Measurements from ENCODE around the gene RNF114. TPM values are rescaled to one million over a fixed set of nuclear protein-coding genes. Genes with fewer than 3 reads are reported as not detected.
"Not testable (repeated sequence)": the region's sequence is repeated elsewhere in the genome, so short reads cannot be mapped to it uniquely, and the experiment has no call there.

Gene RNF114
- total and polyA plus RNA-seq, 2 donors from 2014 or later: 70.7 to 89.2 TPM

- Histone ChIP-seq H3K9me3 (ENCODE audit: control insufficient read depth in 2 of 3, insufficient read depth in 1 of 3, low read length in 3 of 3) (no peaks in the 10 kb centered on the region), H3K4me3 (ENCODE audit: low read length in 3 of 3) (no peak overlapping the region), H3K4me1 (ENCODE audit: control insufficient read depth in 2 of 3, insufficient read depth in 2 of 3, low read depth in 1 of 3, low read length in 3 of 3) (peaks cover 0 to 2% (median 0%) of the 10 kb centered on the region in 3 donors), H3K27me3 (ENCODE audit: control insufficient read depth, insufficient read depth, low read length) (no peaks in the 10 kb centered on the region), H3K9ac (ENCODE audit: low read length in 3 of 3) (no peak overlapping the region), H3K36me3 (ENCODE audit: control insufficient read depth in 2 of 3, insufficient read depth in 3 of 3, low read length in 3 of 3) (no peaks in the 10 kb centered on the region), H3K27ac (ENCODE audit: low read depth in 2 of 2, low read length in 2 of 2) (no peak overlapping the region)
- FAIRE-seq: no peak
- intact Hi-C loops (cut with DNase I): no loop called here
- TF ChIP-seq, protein P1, sequence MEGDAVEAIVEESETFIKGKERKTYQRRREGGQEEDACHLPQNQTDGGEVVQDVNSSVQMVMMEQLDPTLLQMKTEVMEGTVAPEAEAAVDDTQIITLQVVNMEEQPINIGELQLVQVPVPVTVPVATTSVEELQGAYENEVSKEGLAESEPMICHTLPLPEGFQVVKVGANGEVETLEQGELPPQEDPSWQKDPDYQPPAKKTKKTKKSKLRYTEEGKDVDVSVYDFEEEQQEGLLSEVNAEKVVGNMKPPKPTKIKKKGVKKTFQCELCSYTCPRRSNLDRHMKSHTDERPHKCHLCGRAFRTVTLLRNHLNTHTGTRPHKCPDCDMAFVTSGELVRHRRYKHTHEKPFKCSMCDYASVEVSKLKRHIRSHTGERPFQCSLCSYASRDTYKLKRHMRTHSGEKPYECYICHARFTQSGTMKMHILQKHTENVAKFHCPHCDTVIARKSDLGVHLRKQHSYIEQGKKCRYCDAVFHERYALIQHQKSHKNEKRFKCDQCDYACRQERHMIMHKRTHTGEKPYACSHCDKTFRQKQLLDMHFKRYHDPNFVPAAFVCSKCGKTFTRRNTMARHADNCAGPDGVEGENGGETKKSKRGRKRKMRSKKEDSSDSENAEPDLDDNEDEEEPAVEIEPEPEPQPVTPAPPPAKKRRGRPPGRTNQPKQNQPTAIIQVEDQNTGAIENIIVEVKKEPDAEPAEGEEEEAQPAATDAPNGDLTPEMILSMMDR (IDR thresholded peaks at IDR 0.05; ENCODE audit: borderline replicate concordance, extremely low read depth, insufficient read depth): no peak
- DNase-seq: no peak
Measured at GRCh38 chr20:49993301-49993751, 57.1 kb downstream of the RNF114 start.

GRCh38 chr20:49995586-49995985 is 59.4 kb downstream of the RNF114 start:
- Histone ChIP-seq H3K27me3 (ENCODE audit: control insufficient read depth, insufficient read depth, low read length) (no peaks in the 10 kb centered on the region), H3K9me3 (ENCODE audit: control insufficient read depth in 2 of 3, insufficient read depth in 1 of 3, low read length in 3 of 3) (no peaks in the 10 kb centered on the region), H3K9ac (ENCODE audit: low read length in 3 of 3) (no peak overlapping the region), H3K4me3 (ENCODE audit: low read length in 3 of 3) (no peak overlapping the region), H3K4me1 (ENCODE audit: control insufficient read depth in 2 of 3, insufficient read depth in 2 of 3, low read depth in 1 of 3, low read length in 3 of 3) (no peaks in the 10 kb centered on the region), H3K36me3 (ENCODE audit: control insufficient read depth in 2 of 3, insufficient read depth in 3 of 3, low read length in 3 of 3) (no peaks in the 10 kb centered on the region), H3K27ac (ENCODE audit: low read depth in 2 of 2, low read length in 2 of 2) (no peak overlapping the region)
- FAIRE-seq (no peak), DNase-seq (no peak)
- TF ChIP-seq, protein P1 (IDR thresholded peaks at IDR 0.05; ENCODE audit: borderline replicate concordance, extremely low read depth, insufficient read depth): no peak
- intact Hi-C loops (cut with DNase I): no loop called here

GRCh38 chr20:49998478-49999188 is 62.4 kb downstream of the RNF114 start:
- H3K4me1 ChIP-seq (ENCODE audit: control insufficient read depth in 2 of 3, insufficient read depth in 2 of 3, low read depth in 1 of 3, low read length in 3 of 3); H3K9ac ChIP-seq (ENCODE audit: low read length in 3 of 3); FAIRE-seq; intact Hi-C loops (cut with DNase I); H3K27ac ChIP-seq (ENCODE audit: low read depth in 2 of 2, low read length in 2 of 2); DNase-seq; H3K4me3 ChIP-seq (ENCODE audit: low read length in 3 of 3); H3K27me3 ChIP-seq (ENCODE audit: control insufficient read depth, insufficient read depth, low read length); H3K9me3 ChIP-seq (ENCODE audit: control insufficient read depth in 2 of 3, insufficient read depth in 1 of 3, low read length in 3 of 3); H3K36me3 ChIP-seq (ENCODE audit: control insufficient read depth in 2 of 3, insufficient read depth in 3 of 3, low read length in 3 of 3): not testable (repeated sequence)

- H3K9me3 ChIP-seq (ENCODE audit: control insufficient read depth in 2 of 3, insufficient read depth in 1 of 3, low read length in 3 of 3): no peaks in the 10 kb centered on the region
- FAIRE-seq (no peak), DNase-seq (no peak)
- TF ChIP-seq, protein P1 (IDR thresholded peaks at IDR 0.05; ENCODE audit: borderline replicate concordance, extremely low read depth, insufficient read depth): no peak
- H3K4me1 ChIP-seq (ENCODE audit: control insufficient read depth in 2 of 3, insufficient read depth in 2 of 3, low read depth in 1 of 3, low read length in 3 of 3): no peaks in the 10 kb centered on the region
- no peaks in the 10 kb centered on the region for H3K36me3 ChIP-seq (ENCODE audit: control insufficient read depth in 2 of 3, insufficient read depth in 3 of 3, low read length in 3 of 3)
- H3K4me3 ChIP-seq (ENCODE audit: low read length in 3 of 3): no peak overlapping the region
- no peak overlapping the region for H3K27ac ChIP-seq (ENCODE audit: low read depth in 2 of 2, low read length in 2 of 2)
- no peak overlapping the region for H3K9ac ChIP-seq (ENCODE audit: low read length in 3 of 3)
- intact Hi-C loops (cut with DNase I): no loop called here
- H3K27me3 ChIP-seq (ENCODE audit: control insufficient read depth, insufficient read depth, low read length): no peaks in the 10 kb centered on the region
Measured at GRCh38 chr20:49999329-49999728, 63.1 kb downstream of the RNF114 start.

- H3K27me3 ChIP-seq (ENCODE audit: control insufficient read depth, insufficient read depth, low read length); H3K4me1 ChIP-seq (ENCODE audit: control insufficient read depth in 2 of 3, insufficient read depth in 2 of 3, low read depth in 1 of 3, low read length in 3 of 3); H3K36me3 ChIP-seq (ENCODE audit: control insufficient read depth in 2 of 3, insufficient read depth in 3 of 3, low read length in 3 of 3); H3K9ac ChIP-seq (ENCODE audit: low read length in 3 of 3); H3K27ac ChIP-seq (ENCODE audit: low read depth in 2 of 2, low read length in 2 of 2); H3K4me3 ChIP-seq (ENCODE audit: low read length in 3 of 3); intact Hi-C loops (cut with DNase I); DNase-seq; FAIRE-seq; H3K9me3 ChIP-seq (ENCODE audit: control insufficient read depth in 2 of 3, insufficient read depth in 1 of 3, low read length in 3 of 3): not testable (repeated sequence)
Measured at GRCh38 chr20:50000548-50001222, 64.5 kb downstream of the RNF114 start.
